ENCODE results near the gene BRD3OS.
A peak's percentile ranks its signal among the peaks of the same experiment; 100 is the strongest.

The BRD3OS gene, protein sequence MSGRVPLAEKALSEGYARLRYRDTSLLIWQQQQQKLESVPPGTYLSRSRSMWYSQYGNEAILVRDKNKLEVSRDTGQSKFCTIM

DNA sequence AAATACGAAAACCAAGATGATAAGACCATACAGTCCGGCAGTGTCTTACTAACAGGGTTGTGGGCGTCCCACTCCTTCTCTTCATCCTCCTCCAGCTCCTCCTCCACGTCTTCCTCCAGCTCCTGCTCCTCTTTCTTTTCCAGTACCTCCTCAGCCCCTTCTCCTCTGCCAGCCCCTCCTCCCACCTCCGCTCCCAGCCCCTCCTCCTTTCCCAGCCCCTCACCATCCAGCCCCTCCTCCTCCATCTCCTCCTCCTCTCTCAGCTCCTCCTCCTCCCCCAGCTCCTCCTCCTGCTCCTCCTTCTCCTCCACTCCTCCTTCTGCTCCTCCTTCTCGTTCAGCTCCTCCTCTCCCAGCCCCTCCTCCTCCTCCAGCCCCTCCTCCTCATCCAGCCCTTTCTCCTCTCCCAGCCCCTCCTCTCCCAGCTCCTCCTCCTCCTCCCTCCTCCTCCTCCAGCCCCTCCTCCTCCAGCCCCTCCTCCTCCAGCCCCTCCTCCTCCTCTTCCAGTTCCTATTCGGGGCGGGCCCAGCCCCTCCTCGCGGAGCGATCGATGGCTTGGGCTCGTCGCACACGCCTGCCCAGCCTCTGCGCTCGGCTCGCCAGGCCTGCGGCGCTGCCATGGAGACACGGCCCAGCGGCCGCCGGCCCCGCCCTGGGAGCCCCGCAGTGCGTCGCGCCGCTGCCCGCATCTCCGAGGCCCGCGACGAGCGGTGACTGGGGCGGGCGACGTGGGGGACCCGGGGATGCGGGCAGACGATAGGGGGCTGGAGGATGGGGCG lies at the start of gene BRD3OS:
BRD3OS (plus strand) TSS at position 654 of the 778 bp plus-strand sequence. CDS start 1,267 bp downstream, outside the sequence.
- Histone ChIP-seq H3K4me3 (ENCODE audit: low read depth, low read length) (peak within 1 kb of the TSS; percentile 85), H3K9ac (ENCODE audit: low read depth, low read length) (peak within 1 kb of the TSS; percentile 24), H3K9me3 (ENCODE audit: control insufficient read depth, insufficient read depth, low read length) (no peaks in the 10 kb centered on the region), H3K27me3 (ENCODE audit: control insufficient read depth, insufficient read depth, low read length) (no peaks in the 10 kb centered on the region), H3K4me1 (ENCODE audit: control insufficient read depth, insufficient read depth, low read length) (peaks cover 6% of the 10 kb centered on the region), H3K36me3 (ENCODE audit: control insufficient read depth, insufficient read depth, low read length) (peaks cover 5% of the 10 kb centered on the region)

DNA sequence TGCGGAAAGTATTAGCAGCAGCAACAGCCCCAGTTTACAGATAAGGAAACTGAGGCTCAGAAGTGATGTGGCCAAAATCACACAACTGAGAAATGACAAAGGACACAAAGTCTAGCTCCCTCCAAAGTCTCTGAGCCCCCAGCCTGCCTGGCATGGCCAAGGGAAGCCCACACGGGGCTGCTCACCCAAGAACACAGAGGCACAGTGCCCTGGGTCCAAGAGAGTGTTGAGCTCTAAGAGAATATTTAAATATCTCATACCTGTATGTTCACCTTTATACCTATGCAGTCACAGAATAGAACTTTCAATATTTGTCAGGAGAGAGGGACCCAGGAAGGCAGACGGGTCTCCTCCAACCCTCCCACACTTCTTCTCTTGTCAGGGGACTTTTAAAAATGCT lies 49.8 kb upstream of the BRD3OS start:
- no peak overlapping the region for H3K4me3 ChIP-seq (ENCODE audit: low read depth, low read length)
- H3K9me3 ChIP-seq (ENCODE audit: control insufficient read depth, insufficient read depth, low read length), result no peaks in the 10 kb centered on the region
- H3K27me3 ChIP-seq (ENCODE audit: control insufficient read depth, insufficient read depth, low read length), result no peaks in the 10 kb centered on the region
- H3K9ac ChIP-seq (ENCODE audit: low read depth, low read length), result no peak overlapping the region
- H3K4me1 ChIP-seq (ENCODE audit: control insufficient read depth, insufficient read depth, low read length), result peaks cover 5% of the 10 kb centered on the region
- H3K36me3 ChIP-seq (ENCODE audit: control insufficient read depth, insufficient read depth, low read length), result peaks cover 7% of the 10 kb centered on the region

DNA sequence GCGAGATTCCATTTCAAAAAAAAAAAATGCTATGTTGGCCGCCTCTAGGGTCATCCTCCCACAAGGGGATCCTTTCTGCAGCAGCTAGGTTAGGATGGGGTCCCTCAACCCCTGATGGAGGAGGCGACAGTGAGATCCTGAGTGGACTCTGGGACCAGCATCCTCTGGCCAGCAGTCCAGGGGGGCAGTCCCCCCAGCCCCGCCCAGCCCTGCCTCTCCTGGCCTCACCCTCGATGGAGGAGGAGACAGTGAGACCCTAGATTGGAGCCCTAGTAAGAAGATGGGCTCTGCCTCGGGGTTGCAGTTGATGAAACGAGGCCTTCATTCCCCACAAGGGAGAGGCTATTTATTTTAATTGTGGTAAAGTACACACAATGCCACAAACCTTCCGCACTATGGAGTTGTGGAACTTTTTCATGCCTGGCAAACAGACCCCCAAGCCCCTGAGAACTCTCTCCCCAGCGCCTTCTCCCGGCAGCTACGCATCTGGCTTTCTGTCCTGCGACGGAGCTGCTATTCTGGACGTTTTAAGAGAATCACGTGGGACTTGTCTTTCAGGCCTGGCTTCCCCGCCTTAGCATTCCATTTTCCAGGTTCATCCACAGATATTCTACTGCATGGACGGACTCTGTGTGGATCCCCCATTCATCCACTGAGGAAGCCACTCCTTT lies 49.0 kb upstream of the BRD3OS start:
- H3K9me3 ChIP-seq (ENCODE audit: control insufficient read depth, insufficient read depth, low read length), result no peaks in the 10 kb centered on the region
- H3K9ac ChIP-seq (ENCODE audit: low read depth, low read length), result no peak overlapping the region
- no peaks in the 10 kb centered on the region for H3K27me3 ChIP-seq (ENCODE audit: control insufficient read depth, insufficient read depth, low read length)
- H3K36me3 ChIP-seq (ENCODE audit: control insufficient read depth, insufficient read depth, low read length), result peaks cover 7% of the 10 kb centered on the region
- peaks cover 5% of the 10 kb centered on the region for H3K4me1 ChIP-seq (ENCODE audit: control insufficient read depth, insufficient read depth, low read length)
- H3K4me3 ChIP-seq (ENCODE audit: low read depth, low read length), result no peak overlapping the region

DNA sequence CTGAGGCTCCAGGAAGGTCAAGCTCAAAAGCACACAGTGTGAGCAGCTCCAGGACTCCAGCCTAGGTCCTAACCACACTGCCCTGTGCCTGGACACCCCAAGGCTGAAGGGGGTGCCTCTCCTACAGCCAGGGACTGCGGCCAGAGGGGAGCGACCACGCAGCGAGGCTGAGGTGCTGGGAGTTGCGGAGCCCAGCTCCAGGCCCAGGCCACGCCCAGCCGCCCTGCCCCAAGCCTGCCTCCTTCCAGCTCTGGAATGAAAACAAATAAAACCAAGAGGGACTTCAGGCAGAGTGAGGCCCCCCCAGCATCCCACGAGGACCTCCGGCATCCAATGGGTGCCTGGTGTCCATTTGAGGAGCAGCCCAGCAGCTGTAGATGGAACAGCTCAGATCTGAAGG lies 48.4 kb upstream of the BRD3OS start:
- no peaks in the 10 kb centered on the region for H3K27me3 ChIP-seq (ENCODE audit: control insufficient read depth, insufficient read depth, low read length)
- H3K9me3 ChIP-seq (ENCODE audit: control insufficient read depth, insufficient read depth, low read length), result no peaks in the 10 kb centered on the region
- H3K9ac ChIP-seq (ENCODE audit: low read depth, low read length), result no peak overlapping the region
- H3K4me1 ChIP-seq (ENCODE audit: control insufficient read depth, insufficient read depth, low read length), result peaks cover 2% of the 10 kb centered on the region
- H3K36me3 ChIP-seq (ENCODE audit: control insufficient read depth, insufficient read depth, low read length), result peaks cover 8% of the 10 kb centered on the region
- no peak overlapping the region for H3K4me3 ChIP-seq (ENCODE audit: low read depth, low read length)

DNA sequence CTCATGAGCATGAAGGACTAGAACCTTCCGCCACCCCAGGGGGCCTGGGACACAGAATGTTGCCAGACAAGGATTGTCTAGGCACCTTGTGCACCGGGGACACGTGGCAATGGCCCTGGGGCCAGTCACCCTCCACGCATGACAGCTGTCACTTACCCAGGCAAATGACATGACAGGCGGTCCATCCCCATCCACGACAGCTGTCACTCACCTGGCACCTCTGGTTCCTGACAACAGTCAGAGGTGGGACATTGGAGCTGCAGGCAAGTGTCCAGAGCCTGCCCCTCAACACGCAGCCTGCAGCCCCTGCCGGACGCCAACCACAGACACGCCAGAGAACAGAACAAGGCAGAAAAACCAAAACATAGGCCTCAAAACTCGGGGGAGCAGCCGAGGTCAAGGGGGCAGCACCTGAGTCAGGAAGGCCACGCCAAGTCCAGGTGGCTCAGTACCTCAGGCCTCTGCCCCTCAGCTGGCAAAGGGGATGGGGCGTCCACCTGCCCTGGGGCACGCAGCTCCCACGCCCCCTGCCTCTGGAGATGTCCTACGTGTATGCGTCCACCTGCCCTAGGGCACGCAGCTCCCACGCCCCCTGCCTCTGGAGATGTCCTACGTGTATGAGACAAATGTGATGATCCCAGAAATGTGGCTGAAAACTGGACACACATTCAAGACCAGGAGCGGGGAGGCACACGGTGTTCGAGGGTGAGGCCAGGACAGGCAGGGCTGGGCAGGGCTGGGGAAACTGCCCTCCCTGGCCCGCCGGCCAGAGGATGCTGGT lies 47.7 kb upstream of the BRD3OS start:
- Histone ChIP-seq H3K4me3 (ENCODE audit: low read depth, low read length) (no peak overlapping the region), H3K9me3 (ENCODE audit: control insufficient read depth, insufficient read depth, low read length) (no peaks in the 10 kb centered on the region), H3K27me3 (ENCODE audit: control insufficient read depth, insufficient read depth, low read length) (no peaks in the 10 kb centered on the region), H3K4me1 (ENCODE audit: control insufficient read depth, insufficient read depth, low read length) (no peaks in the 10 kb centered on the region), H3K36me3 (ENCODE audit: control insufficient read depth, insufficient read depth, low read length) (peaks cover 10% of the 10 kb centered on the region), H3K9ac (ENCODE audit: low read depth, low read length) (no peak overlapping the region)

DNA sequence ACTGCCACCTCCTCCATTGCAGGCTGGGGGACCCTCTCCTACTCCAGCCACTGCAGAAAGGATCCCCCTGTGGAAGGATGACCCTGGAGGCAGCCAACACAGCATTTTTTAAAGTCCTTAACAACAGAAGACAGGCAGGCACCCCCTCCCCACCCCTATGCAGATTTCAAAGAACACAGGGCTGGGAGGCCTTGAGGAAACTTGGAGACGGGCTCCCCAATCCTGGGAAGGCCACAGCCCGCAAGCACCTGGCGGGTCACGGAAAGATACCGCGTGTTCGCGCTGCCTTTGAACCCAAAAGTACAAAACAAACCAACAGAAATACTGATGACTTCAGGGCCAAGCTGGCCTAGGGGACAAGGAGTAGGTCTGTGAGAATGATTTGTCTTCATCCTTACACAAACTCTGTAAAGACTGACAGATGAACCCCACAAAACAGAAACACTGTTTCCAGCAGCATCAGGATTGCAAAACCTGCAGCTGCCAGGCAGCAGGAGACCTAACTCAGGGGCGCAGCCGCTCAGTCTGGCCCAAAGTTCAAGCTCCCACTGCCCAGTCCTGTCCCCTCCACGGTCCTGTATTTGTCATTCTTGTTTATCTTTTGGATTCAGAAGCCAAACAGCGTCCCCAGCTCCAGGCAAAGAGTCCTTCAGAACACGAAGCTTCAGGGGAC lies 46.9 kb upstream of the BRD3OS start:
- H3K27me3 ChIP-seq (ENCODE audit: control insufficient read depth, insufficient read depth, low read length), result no peaks in the 10 kb centered on the region
- no peaks in the 10 kb centered on the region for H3K9me3 ChIP-seq (ENCODE audit: control insufficient read depth, insufficient read depth, low read length)
- H3K9ac ChIP-seq (ENCODE audit: low read depth, low read length), result no peak overlapping the region
- peaks cover 10% of the 10 kb centered on the region for H3K36me3 ChIP-seq (ENCODE audit: control insufficient read depth, insufficient read depth, low read length)
- H3K4me1 ChIP-seq (ENCODE audit: control insufficient read depth, insufficient read depth, low read length), result no peaks in the 10 kb centered on the region
- H3K4me3 ChIP-seq (ENCODE audit: low read depth, low read length), result no peak overlapping the region

DNA sequence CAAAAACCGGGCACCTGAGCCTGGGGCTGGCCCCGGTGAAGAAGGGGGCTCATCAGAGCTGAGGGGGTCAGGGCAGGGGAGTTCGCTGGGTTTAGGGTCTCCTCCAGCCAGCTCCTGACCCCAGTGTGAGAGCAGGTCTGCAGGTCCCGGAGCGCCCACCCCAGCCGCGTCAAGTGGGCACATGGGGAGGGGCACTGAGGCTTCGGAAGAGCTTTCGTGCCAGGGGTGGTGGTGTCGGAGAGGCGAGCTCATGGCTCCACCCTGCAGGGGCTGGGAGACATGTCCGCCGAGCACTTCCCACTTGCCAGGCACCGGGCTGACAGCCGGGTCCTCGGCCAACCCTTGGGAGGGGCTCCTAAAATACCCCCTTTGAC lies 46.4 kb upstream of the BRD3OS start:
- Histone ChIP-seq H3K9me3 (ENCODE audit: control insufficient read depth, insufficient read depth, low read length) (no peaks in the 10 kb centered on the region), H3K27me3 (ENCODE audit: control insufficient read depth, insufficient read depth, low read length) (no peaks in the 10 kb centered on the region), H3K4me3 (ENCODE audit: low read depth, low read length) (no peak overlapping the region), H3K9ac (ENCODE audit: low read depth, low read length) (no peak overlapping the region), H3K4me1 (ENCODE audit: control insufficient read depth, insufficient read depth, low read length) (no peaks in the 10 kb centered on the region), H3K36me3 (ENCODE audit: control insufficient read depth, insufficient read depth, low read length) (peaks cover 10% of the 10 kb centered on the region)

DNA sequence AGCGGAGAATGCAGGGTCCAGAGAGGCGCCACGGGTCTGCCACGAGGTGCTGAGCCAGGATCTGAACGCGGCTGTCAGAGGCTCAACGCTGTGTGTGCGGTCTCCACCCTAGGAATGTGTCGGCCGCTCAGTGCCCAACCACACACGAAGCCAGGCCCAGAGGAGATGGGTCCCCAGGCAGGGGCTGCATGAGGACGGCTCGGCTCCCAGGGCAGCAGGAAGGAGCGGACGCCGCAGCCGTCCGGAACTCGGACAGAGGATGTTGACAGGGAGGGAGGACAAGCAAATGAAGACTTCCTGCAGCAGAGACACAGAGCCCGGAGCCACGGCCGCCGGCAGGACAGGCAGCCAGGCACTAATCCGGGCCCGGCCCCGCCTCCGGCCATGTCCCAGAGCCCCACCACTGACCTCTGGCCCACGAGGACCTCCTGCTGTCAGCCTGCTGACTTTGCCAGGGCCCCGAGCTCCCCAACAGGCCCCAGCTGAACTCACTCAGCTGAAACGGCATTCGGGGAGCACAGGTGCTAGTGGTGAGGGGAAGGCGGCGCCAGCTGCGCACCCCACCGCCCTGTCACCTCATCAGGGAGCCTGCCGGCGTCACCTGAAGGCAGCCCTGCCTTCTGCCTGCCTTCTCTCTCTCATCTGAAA lies 45.9 kb upstream of the BRD3OS start:
- Histone ChIP-seq H3K9ac (ENCODE audit: low read depth, low read length) (no peak overlapping the region), H3K36me3 (ENCODE audit: control insufficient read depth, insufficient read depth, low read length) (peaks cover 10% of the 10 kb centered on the region), H3K4me1 (ENCODE audit: control insufficient read depth, insufficient read depth, low read length) (no peaks in the 10 kb centered on the region), H3K9me3 (ENCODE audit: control insufficient read depth, insufficient read depth, low read length) (no peaks in the 10 kb centered on the region), H3K27me3 (ENCODE audit: control insufficient read depth, insufficient read depth, low read length) (no peaks in the 10 kb centered on the region), H3K4me3 (ENCODE audit: low read depth, low read length) (no peak overlapping the region)

DNA sequence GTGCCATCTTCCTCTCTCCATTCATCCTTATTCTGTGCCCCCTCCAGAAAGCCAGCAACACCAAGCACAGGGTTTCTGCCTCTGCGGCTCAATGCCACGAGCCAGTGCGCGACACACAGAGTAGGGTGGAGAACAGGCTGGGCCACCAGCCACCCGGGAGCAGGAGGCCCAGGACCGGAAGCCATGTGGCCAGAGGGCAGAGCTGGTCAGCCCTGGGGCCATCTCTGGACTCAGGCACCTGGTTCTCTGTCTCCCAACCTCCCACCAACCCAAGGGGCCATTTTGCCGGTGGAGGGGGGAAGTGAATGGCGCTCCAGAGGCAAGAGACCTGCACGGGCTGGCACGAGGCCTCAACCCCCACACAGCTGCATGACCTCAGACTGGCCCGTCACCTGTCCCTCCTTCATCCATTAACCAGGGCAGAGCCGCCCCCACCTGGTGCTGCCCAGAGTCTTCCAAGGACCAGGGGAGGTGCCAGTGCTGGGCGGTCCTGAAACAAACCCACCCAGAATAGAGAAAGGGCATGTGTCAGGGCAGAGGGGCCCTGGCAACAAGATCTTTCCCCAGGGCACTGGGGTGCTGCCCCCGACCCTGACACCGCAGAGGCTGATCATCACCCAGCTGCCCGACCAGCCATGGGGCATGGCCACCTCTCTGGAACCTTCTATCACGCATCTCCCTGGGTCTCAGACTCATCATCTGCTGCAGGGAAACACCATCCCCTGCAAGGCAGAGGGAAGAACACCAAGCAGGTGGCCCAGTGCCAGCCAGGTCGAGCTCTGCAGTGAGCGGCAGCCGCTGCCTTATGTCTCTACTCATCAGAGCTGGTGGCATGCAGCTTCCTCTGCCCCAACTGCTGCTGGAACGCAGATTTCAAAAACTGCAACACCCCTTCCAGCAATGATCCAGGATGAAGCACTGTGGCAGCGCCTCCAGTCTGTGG lies 45.1 kb upstream of the BRD3OS start:
- no peak overlapping the region for H3K9ac ChIP-seq (ENCODE audit: low read depth, low read length)
- H3K4me3 ChIP-seq (ENCODE audit: low read depth, low read length), result no peak overlapping the region
- H3K27me3 ChIP-seq (ENCODE audit: control insufficient read depth, insufficient read depth, low read length), result no peaks in the 10 kb centered on the region
- H3K9me3 ChIP-seq (ENCODE audit: control insufficient read depth, insufficient read depth, low read length), result no peaks in the 10 kb centered on the region
- no peaks in the 10 kb centered on the region for H3K4me1 ChIP-seq (ENCODE audit: control insufficient read depth, insufficient read depth, low read length)
- H3K36me3 ChIP-seq (ENCODE audit: control insufficient read depth, insufficient read depth, low read length), result peaks cover 10% of the 10 kb centered on the region

DNA sequence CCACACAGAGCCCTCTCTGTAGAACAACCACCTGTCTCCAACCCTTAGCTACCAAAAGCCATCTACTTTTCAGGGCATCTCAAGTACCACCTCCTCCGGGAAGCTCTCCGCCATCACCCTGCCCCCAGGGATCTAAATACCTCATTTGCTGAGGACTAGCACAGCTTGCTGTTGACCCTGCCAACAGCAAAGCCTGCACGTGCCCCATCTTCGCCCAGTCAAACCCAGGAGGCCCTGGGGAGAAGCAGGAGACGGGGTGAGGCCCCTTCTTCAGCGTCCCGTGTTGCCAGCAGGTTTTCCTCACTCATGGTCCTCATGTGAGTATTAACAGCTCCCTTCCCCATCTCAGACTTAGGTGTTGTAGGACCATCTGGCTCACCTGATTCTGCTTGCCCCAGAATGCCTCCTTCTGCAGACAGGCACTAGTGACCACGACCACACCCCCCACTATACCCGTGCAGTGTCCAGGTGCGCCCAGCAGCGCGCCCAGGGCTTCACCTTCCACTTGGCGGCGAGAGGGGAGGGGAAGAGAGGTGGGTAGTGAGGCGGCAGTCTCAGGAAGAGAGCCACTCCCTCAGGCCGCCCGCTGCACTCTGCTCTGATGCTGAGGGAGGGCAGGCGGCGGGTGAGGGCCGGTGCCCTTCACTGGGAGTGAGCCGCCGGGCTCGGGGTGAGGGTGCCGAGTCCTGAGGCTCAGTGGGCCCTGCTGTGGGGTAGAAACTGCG lies 44.3 kb upstream of the BRD3OS start:
- Histone ChIP-seq H3K4me1 (ENCODE audit: control insufficient read depth, insufficient read depth, low read length) (no peaks in the 10 kb centered on the region), H3K36me3 (ENCODE audit: control insufficient read depth, insufficient read depth, low read length) (peaks cover 10% of the 10 kb centered on the region), H3K9me3 (ENCODE audit: control insufficient read depth, insufficient read depth, low read length) (no peaks in the 10 kb centered on the region), H3K9ac (ENCODE audit: low read depth, low read length) (no peak overlapping the region), H3K4me3 (ENCODE audit: low read depth, low read length) (no peak overlapping the region), H3K27me3 (ENCODE audit: control insufficient read depth, insufficient read depth, low read length) (no peaks in the 10 kb centered on the region)
